ENCODE results near the gene TAF9.
"Not testable (repeated sequence)": the region's sequence is repeated elsewhere in the genome, so short reads cannot be mapped to it uniquely, and the experiment has no call there.

GRCh38 chr5:69333668-69334315 lies 35.5 kb downstream of the TAF9 start:
- TF ChIP-seq CTCF (conservative IDR thresholded peaks at IDR 0.05; ENCODE audit: low read length); EZH2phosphoT487 (IDR thresholded peaks at IDR 0.05; ENCODE audit: borderline replicate concordance, low read depth, low read length): not testable (repeated sequence)

Data from OCI-LY7 (cell line).